KG1 (cell line): ENCODE results near the gene CLDN6.
A peak's percentile ranks its signal among the peaks of the same experiment; 100 is the strongest.
"Not testable (repeated sequence)": the region's sequence is repeated elsewhere in the genome, so short reads cannot be mapped to it uniquely, and the experiment has no call there.

Source experiments
- DNase-seq: peaks from one replicate; lab custom pipeline; 2025; lab: John Stamatoyannopoulos, UW

CLDN6 gene

GRCh38 chr16:3017794-3018506 lies at the start of gene CLDN6:
TSS of gene CLDN6 (minus strand) at chr16:3018183. CDS start at chr16:3016021, 2,162 bp downstream.
- DNase-seq = no peak

GRCh38 chr16:3066440-3066748 lies 48.4 kb upstream of the CLDN6 start:
- DNase-seq = no peak

- DNase-seq = no peak
Observed at GRCh38 chr16:3065742-3066439, 47.9 kb upstream of the CLDN6 start.

GRCh38 chr16:3065069-3065741 lies 47.2 kb upstream of the CLDN6 start, which contains the start of gene IL32:
TSS of gene IL32 (plus strand) at chr16:3065640. CDS start at chr16:3065812, 172 bp downstream.
- no peak for DNase-seq

- no peak for DNase-seq
Observed at GRCh38 chr16:3063625-3064386, 45.8 kb upstream of the CLDN6 start.

GRCh38 chr16:3062553-3062952 lies 44.6 kb upstream of the CLDN6 start:
- no peak for DNase-seq

GRCh38 chr16:3060339-3061127 lies 42.5 kb upstream of the CLDN6 start:
- no peak for DNase-seq

GRCh38 chr16:3059723-3060242 lies 41.8 kb upstream of the CLDN6 start:
- no peak for DNase-seq

- DNase-seq = peak; percentile 77
Observed at GRCh38 chr16:3059041-3059722, 41.2 kb upstream of the CLDN6 start.

- DNase-seq = no peak
Observed at GRCh38 chr16:3058139-3059030, 40.4 kb upstream of the CLDN6 start.

GRCh38 chr16:3057181-3058138 lies 39.5 kb upstream of the CLDN6 start:
- no peak for DNase-seq

- no peak for DNase-seq
Observed at GRCh38 chr16:3056336-3057180, 38.6 kb upstream of the CLDN6 start.

- DNase-seq = not testable (repeated sequence)
Observed at GRCh38 chr16:3055734-3056115, 37.7 kb upstream of the CLDN6 start.

GRCh38 chr16:3054965-3055733 lies 37.2 kb upstream of the CLDN6 start:
- DNase-seq = peak; percentile 58

- DNase-seq = not testable (repeated sequence)
Observed at GRCh38 chr16:3053330-3053710, 35.3 kb upstream of the CLDN6 start.

GRCh38 chr16:3052571-3053329 lies 34.8 kb upstream of the CLDN6 start:
- DNase-seq = not testable (repeated sequence)
